Psoas muscle (tissue), 8 donors: ENCODE results near the gene ABHD15. TPM values are rescaled to one million over a fixed set of nuclear protein-coding genes. Genes with fewer than 3 reads are reported as not detected.

Experiments used
- ATAC-seq, 4 donors: fragments of 200-7000 bp; cut with Tn5 transposase; one replicate each; pipeline ENCODE4 v1.9.1; 2020; ENCODE audit warnings: moderate library complexity in 3 of 4, mild to moderate bottlenecking in 2 of 4
- DNase-seq, 2 donors: peaks; one replicate each; pipeline ENCODE4 v3.0.0-alpha.2; 2020
- H3K27ac ChIP-seq: fragments of 200-600 bp; one replicate; pipeline ENCODE4 v1.8.0; 2022
- H3K27me3 ChIP-seq, 3 donors: fragments of 200-600 bp in 1 of 3; one replicate each; pipeline versions ENCODE4 v1.6.1 to v1.8.0; 2013 to 2022; ENCODE audit warnings: low read length in 2 of 3, mild to moderate bottlenecking in 2 of 3, moderate library complexity in 1 of 3; ENCODE audit not compliant: insufficient read depth in 3 of 3
- H3K36me3 ChIP-seq, 2 donors: fragments of 200-600 bp in 1 of 2; one replicate each; pipeline versions ENCODE4 v1.6.1 to v1.8.0; 2013 to 2022; ENCODE audit warnings: low read depth in 1 of 2, mild to moderate bottlenecking in 1 of 2, moderate library complexity in 1 of 2; ENCODE audit not compliant: insufficient read depth in 1 of 2
- H3K4me1 ChIP-seq: fragments of 200-600 bp; one replicate; pipeline ENCODE4 v1.8.0; 2022
- H3K4me3 ChIP-seq: fragments of 200-600 bp; one replicate; pipeline ENCODE4 v1.8.0; 2022; ENCODE audit warnings: mild to moderate bottlenecking
- H3K9me3 ChIP-seq: fragments of 200-600 bp; one replicate; pipeline ENCODE4 v1.8.0; 2022
- CTCF ChIP-seq: fragments of 200-600 bp; IDR thresholded peaks from one replicate; pipeline ENCODE4 v1.8.0; 2022; ENCODE audit warnings: antibody characterized with exemption
- WGBS, 3 donors: extraction: QIAGEN DNeasy Blood & Tissue Kit; methylation state at CpG; one replicate each; pipeline versions ENCODE4 v1.1.6 to v1.1.7; 2013; 5-methylcytosine and 5-hydroxymethylcytosine counted together
- intact Hi-C, 2 donors: fragments of 100-400 bp; cut with DNase I; formaldehyde crosslinking; loops; one replicate each; pipeline versions ENCODE4 v1.11.0 to v1.14.2; 2022
- polyA plus RNA-seq, 3 donors: library from polyadenylated mRNA; stranded (reverse); fragments of 200-250 nt; gene quantifications; one replicate each; pipeline ENCODE4 v1.2.3, GENCODE V29; 2013
- total RNA-seq, 4 donors: library from RNA; stranded (reverse); fragmentation: NEBNext Ultra II Directional in 2 of 4; extraction: Animal tissue kit (Norgen Biotek cat#: 25700) in 2 of 4; gene quantifications; one replicate each; pipeline versions ENCODE4 v1.2.1 to v1.2.4, GENCODE V29; 2021 to 2023
- donor health status: healthy with polysubstance abuse.
- donor health status: DM: no; HTN: no; CAD: no; lungs with moderate emphysema.
- donor health status: Bipolar disorder and iron deficiency.
- donor health status: healthy.
- donor health status: DM: yes; HTN: yes; CAD: no.
- donor health status: DM: no; HTN: no; CAD: no.
- donor health status: DM: no; HTN: no; CAD: no.
- donor health status: DM: yes; HTN: yes; CAD: no.

Gene ABHD15
- total and polyA plus RNA-seq, 7 donors: 1.6 to 7.9 (median 2.6) TPM

DNA sequence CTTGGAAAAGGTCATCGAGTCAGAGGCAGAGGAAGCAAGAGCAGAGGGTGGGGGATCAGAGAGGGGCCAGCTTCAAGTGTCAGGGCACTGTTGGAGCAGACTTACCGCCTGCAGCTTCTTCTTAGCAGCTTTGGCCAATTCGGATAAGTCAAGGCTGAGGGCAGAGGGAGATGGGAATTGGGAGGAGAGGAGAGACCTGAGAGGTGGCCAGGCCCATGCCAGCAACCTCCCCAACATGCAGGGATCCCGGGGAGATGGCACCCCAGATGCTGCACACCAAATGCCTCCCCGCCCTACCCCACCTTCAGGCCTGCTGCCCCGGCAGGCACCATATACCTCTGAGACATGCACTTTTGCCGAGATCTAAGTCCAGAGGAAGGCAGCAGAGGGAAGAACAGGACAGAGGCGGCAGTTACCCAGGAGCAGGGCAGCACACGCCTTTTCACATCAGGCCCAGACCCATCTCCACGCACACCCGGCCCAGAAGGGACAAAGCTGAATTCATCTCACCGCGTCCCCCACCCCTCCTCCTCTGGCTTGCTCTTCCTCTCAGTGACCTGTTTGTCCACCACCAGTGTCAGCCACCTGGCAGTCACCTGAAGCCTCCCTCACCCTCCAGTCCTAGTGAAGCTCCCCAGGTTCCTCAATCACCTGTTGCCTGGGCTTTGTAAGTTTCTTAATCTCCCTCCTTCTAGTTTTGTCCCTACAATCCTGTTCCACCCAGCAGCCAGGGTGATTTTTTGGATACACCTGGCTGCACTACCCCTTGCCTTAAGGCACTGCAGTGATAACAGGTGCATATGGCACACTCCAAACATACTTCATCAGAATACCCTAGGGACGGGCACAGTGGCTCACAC lies 12.0 kb upstream of the ABHD15 start:
- ATAC-seq (no peak), DNase-seq (peak in 1 of 2 donors; percentile 51)
- WGBS, 3 donors: 88 to 93% (median 89%) methylated on average over 14 of the region's 14 CpGs
- Histone ChIP-seq H3K4me1 (peaks cover 15% of the 10 kb centered on the region), H3K27ac (no peak overlapping the region), H3K4me3 (no peak overlapping the region), H3K27me3 (no peaks in the 10 kb centered on the region), H3K36me3 (peaks cover 0 to 92% of the 10 kb centered on the region in 2 donors), H3K9me3 (no peaks in the 10 kb centered on the region)
- no peak for TF ChIP-seq CTCF
- intact Hi-C loops: loop anchor here in 1 of 2 donors (2.0 kb wide), 1 partner anchor 514 kb away; no protein-coding TSS in a partner anchor

DNA sequence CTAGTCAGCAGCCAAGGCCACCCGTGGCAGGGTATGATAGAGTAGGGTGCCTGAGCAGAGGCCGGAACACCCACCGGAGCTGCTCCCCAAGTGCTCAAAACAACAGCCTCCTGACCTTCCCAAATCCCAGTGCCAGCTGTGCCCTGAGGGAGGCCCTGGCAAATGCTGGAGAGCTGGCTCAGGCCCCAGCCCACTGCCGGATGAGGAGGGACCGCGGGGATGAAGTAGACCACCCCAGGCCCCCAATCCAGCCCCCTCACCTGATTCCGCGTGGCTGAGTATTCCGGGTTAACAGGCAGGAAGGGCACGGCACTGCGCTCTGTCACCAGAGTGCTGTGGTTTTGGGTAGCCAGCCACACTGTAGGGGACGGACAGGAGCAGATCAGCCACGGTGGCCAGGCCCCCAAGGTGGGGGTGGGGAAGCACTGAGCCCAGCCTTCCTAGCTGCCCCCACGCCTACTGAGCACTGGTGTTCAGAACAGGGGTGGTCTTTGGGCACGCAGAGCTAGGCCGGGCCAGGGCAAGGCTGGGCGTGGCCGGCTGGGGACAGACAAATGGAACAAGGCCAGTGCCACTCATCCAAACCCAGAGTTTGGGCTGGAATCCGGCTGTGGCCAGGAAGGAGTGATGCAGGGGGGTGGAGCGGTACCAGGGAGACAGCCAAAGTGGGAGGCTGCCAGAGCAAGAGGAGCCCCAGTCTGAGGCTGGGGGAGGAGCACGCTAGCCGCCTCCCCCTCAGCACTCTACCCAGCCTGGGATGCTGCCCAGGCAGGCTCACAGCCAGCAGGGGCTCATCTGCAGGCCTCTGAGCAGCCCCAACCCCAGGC lies 10.8 kb upstream of the ABHD15 start:
- Histone ChIP-seq H3K4me1 (peaks cover 10% of the 10 kb centered on the region), H3K9me3 (no peaks in the 10 kb centered on the region), H3K27ac (no peak overlapping the region), H3K4me3 (no peak overlapping the region), H3K27me3 (no peaks in the 10 kb centered on the region), H3K36me3 (peaks cover 0 to 93% of the 10 kb centered on the region in 2 donors)
- WGBS, 3 donors: 59 to 68% (median 64%) methylated on average over 22 of the region's 22 CpGs
- intact Hi-C loops: loop anchor here in 1 of 2 donors (2.0 kb wide), 1 partner anchor 515 kb away; no protein-coding TSS in a partner anchor
- ATAC-seq (no peak), DNase-seq (peak; percentile 49 to 50)
- no peak for TF ChIP-seq CTCF

- no peak for TF ChIP-seq CTCF
- Histone ChIP-seq H3K4me1 (peaks cover 15% of the 10 kb centered on the region), H3K27ac (no peak overlapping the region), H3K27me3 (no peaks in the 10 kb centered on the region), H3K9me3 (no peaks in the 10 kb centered on the region), H3K36me3 (peaks cover 0 to 87% of the 10 kb centered on the region in 2 donors), H3K4me3 (no peak overlapping the region)
- ATAC-seq: no peak
- intact Hi-C loops: no loop called here
- DNase-seq: peak in 1 of 2 donors; percentile 48
- 84 to 90% (median 86%) methylated on average over 9 of the region's 9 CpGs for WGBS, 3 donors
These were observed 10.1 kb upstream of the ABHD15 start for GRCh38 chr17:29577001-29577370.

- Histone ChIP-seq H3K9me3 (no peaks in the 10 kb centered on the region), H3K4me3 (no peak overlapping the region), H3K4me1 (peaks cover 16% of the 10 kb centered on the region), H3K27me3 (no peaks in the 10 kb centered on the region), H3K36me3 (peaks cover 0 to 81% of the 10 kb centered on the region in 2 donors), H3K27ac (no peak overlapping the region)
- 86 to 90% (median 90%) methylated on average over 36 to 37 of the region's 37 CpGs for WGBS, 3 donors
- DNase-seq: peak in 1 of 2 donors; percentile 50
- TF ChIP-seq CTCF: no peak
- intact Hi-C loops: no loop called here
- no peak for ATAC-seq
These were observed 9.6 kb upstream of the ABHD15 start for GRCh38 chr17:29576214-29577000.
